Cortex of kidney (tissue), 1 donor: ENCODE results near the gene LRRN1.
"Not testable (repeated sequence)": the region's sequence is repeated elsewhere in the genome, so short reads cannot be mapped to it uniquely, and the experiment has no call there.

Source experiments
- DNase-seq: peaks from one replicate; lab custom pipeline; 2025; lab: John Stamatoyannopoulos, UW

The LRRN1 gene

GRCh38 chr3:3813013-3813412, 13.8 kb downstream of the LRRN1 start:
- DNase-seq, result no peak

- DNase-seq, result no peak
Measured at GRCh38 chr3:3815206-3815605, 16.0 kb downstream of the LRRN1 start.

- no peak for DNase-seq
Measured at GRCh38 chr3:3816034-3816433, 16.8 kb downstream of the LRRN1 start.

- no peak for DNase-seq
Measured at GRCh38 chr3:3817865-3818264, 18.6 kb downstream of the LRRN1 start.

GRCh38 chr3:3821777-3822176, 22.5 kb downstream of the LRRN1 start:
- DNase-seq, result no peak

- no peak for DNase-seq
Measured at GRCh38 chr3:3825035-3825434, 25.8 kb downstream of the LRRN1 start.

- no peak for DNase-seq
Measured at GRCh38 chr3:3826521-3826920, 27.3 kb downstream of the LRRN1 start.

- DNase-seq, result no peak
Measured at GRCh38 chr3:3827111-3827510, 27.9 kb downstream of the LRRN1 start.

GRCh38 chr3:3828417-3828816, 29.2 kb downstream of the LRRN1 start:
- not testable (repeated sequence) for DNase-seq

- no peak for DNase-seq
Measured at GRCh38 chr3:3836845-3837244, 37.6 kb downstream of the LRRN1 start.

- no peak for DNase-seq
Measured at GRCh38 chr3:3842356-3842755, 43.1 kb downstream of the LRRN1 start.

- DNase-seq, result no peak
Measured at GRCh38 chr3:3847994-3848922, 49.0 kb downstream of the LRRN1 start.

- DNase-seq, result no peak
Measured at GRCh38 chr3:3848923-3849275, 49.7 kb downstream of the LRRN1 start.

- no peak for DNase-seq
Measured at GRCh38 chr3:3851621-3852323, 52.5 kb downstream of the LRRN1 start.

GRCh38 chr3:3853544-3853943, 54.3 kb downstream of the LRRN1 start:
- DNase-seq, result no peak

GRCh38 chr3:3855056-3855455, 55.8 kb downstream of the LRRN1 start:
- no peak for DNase-seq

GRCh38 chr3:3860235-3860634, 61.0 kb downstream of the LRRN1 start:
- no peak for DNase-seq

- no peak for DNase-seq
Measured at GRCh38 chr3:3862534-3862933, 63.3 kb downstream of the LRRN1 start.

- no peak for DNase-seq
Measured at GRCh38 chr3:3875491-3875890, 76.3 kb downstream of the LRRN1 start.

- DNase-seq, result no peak
Measured at GRCh38 chr3:3881050-3881449, 81.8 kb downstream of the LRRN1 start.

GRCh38 chr3:3887311-3887710, 88.1 kb downstream of the LRRN1 start:
- DNase-seq, result not testable (repeated sequence)

GRCh38 chr3:3893590-3893989, 94.4 kb downstream of the LRRN1 start:
- no peak for DNase-seq
